ENCODE results near the gene LEKR1. TPM values are rescaled to one million over a fixed set of nuclear protein-coding genes. Genes with fewer than 3 reads are reported as not detected.

LEKR1 gene
- total RNA-seq, 4 donors from 2014 or later = 0.30 to 3.7 (median 2.7) TPM

GRCh38 chr3:157033001-157033400 is 206.8 kb downstream of the LEKR1 start:
- DNase-seq (ENCODE audit: low spot score in 2 of 2) = no peak
- WGBS, 2 donors = 89 to 95% methylated on average over 2 of the region's 2 CpGs
- Histone ChIP-seq H3K27ac (no peak overlapping the region), H3K4me3 (no peak overlapping the region), H3K9me3 (peaks cover 0 to 8% (median 0%) of the 10 kb centered on the region in 4 donors), H3K27me3 (no peaks in the 10 kb centered on the region), H3K4me1 (no peaks in the 10 kb centered on the region), H3K36me3 (no peaks in the 10 kb centered on the region)
- no peak for TF ChIP-seq EP300 (IDR thresholded peaks at IDR 0.05)
- no peak for TF ChIP-seq CTCF (IDR thresholded peaks at IDR 0.05)
- no peak for TF ChIP-seq POLR2A (IDR thresholded peaks at IDR 0.05)

- no peaks in the 10 kb centered on the region for H3K36me3 ChIP-seq
- no peaks in the 10 kb centered on the region for H3K27me3 ChIP-seq
- peaks cover 0 to 8% (median 0%) of the 10 kb centered on the region in 4 donors for H3K9me3 ChIP-seq
- H3K4me1 ChIP-seq = no peaks in the 10 kb centered on the region
- no peak for TF ChIP-seq POLR2A (IDR thresholded peaks at IDR 0.05)
- H3K4me3 ChIP-seq = no peak overlapping the region
- DNase-seq (ENCODE audit: low spot score in 2 of 2) = no peak
- no peak overlapping the region for H3K27ac ChIP-seq
Observed at GRCh38 chr3:157040456-157040855, 214.3 kb downstream of the LEKR1 start.

- DNase-seq (ENCODE audit: low spot score in 2 of 2) = no peak
- WGBS, 2 donors = 86 to 91% methylated on average over 2 of the region's 2 CpGs
Observed at GRCh38 chr3:157042226-157042625, 216.1 kb downstream of the LEKR1 start.

GRCh38 chr3:157043771-157044170 is 217.6 kb downstream of the LEKR1 start:
- Histone ChIP-seq H3K27ac (no peak overlapping the region), H3K27me3 (no peaks in the 10 kb centered on the region), H3K9me3 (no peaks in the 10 kb centered on the region), H3K4me3 (no peak overlapping the region), H3K4me1 (no peaks in the 10 kb centered on the region), H3K36me3 (no peaks in the 10 kb centered on the region)
- DNase-seq (ENCODE audit: low spot score in 2 of 2) = no peak
- WGBS, 2 donors = 63 to 76% methylated on average over 1 of the region's 1 CpG
- TF ChIP-seq POLR2A (IDR thresholded peaks at IDR 0.05) (no peak), CTCF (IDR thresholded peaks at IDR 0.05) (no peak), EP300 (IDR thresholded peaks at IDR 0.05) (no peak)

More at GRCh38 chr3:157042226-157042625, 216.1 kb downstream of the LEKR1 start:
- TF ChIP-seq EP300 (IDR thresholded peaks at IDR 0.05) (peak in 1 of 2 donors; percentile 52), POLR2A (IDR thresholded peaks at IDR 0.05) (no peak)
- no peaks in the 10 kb centered on the region for H3K9me3 ChIP-seq
- H3K36me3 ChIP-seq = no peaks in the 10 kb centered on the region
- H3K4me1 ChIP-seq = no peaks in the 10 kb centered on the region
- no peaks in the 10 kb centered on the region for H3K27me3 ChIP-seq
- H3K27ac ChIP-seq = no peak overlapping the region
- H3K4me3 ChIP-seq = no peak overlapping the region

GRCh38 chr3:157045238-157045850 is 219.2 kb downstream of the LEKR1 start:
- no peak overlapping the region for H3K4me3 ChIP-seq
- H3K27ac ChIP-seq = no peak overlapping the region
- no peak for DNase-seq (ENCODE audit: low spot score in 2 of 2)

More at GRCh38 chr3:157045238-157045850, 219.2 kb downstream of the LEKR1 start:
- TF ChIP-seq POLR2A (IDR thresholded peaks at IDR 0.05) (no peak), EP300 (IDR thresholded peaks at IDR 0.05) (no peak), CTCF (IDR thresholded peaks at IDR 0.05) (no peak)
- 68 to 76% methylated on average over 12 of the region's 12 CpGs for WGBS, 2 donors
- no peaks in the 10 kb centered on the region for H3K27me3 ChIP-seq
- H3K36me3 ChIP-seq = no peaks in the 10 kb centered on the region
- H3K4me1 ChIP-seq = no peaks in the 10 kb centered on the region
- H3K9me3 ChIP-seq = no peaks in the 10 kb centered on the region

All from tibial nerve (tissue), 4 donors.